Ovary (tissue), 9 donors: Measurements from ENCODE around the gene ZNF565. TPM values are rescaled to one million over a fixed set of nuclear protein-coding genes. Genes with fewer than 3 reads are reported as not detected.

Experiments used
- DNase-seq, 5 donors: peaks; one replicate each; pipeline ENCODE4 v3.0.0-alpha.2; 2019 to 2020
- H3K27ac ChIP-seq, 2 donors: fragments of 200-600 bp; one replicate each; pipeline versions ENCODE4 v1.5.1 to v1.8.0; 2019 to 2022
- H3K27me3 ChIP-seq: fragments of 200-600 bp; one replicate; pipeline ENCODE4 v1.8.0; 2022
- H3K36me3 ChIP-seq: fragments of 200-600 bp; sonication (generic); one replicate; pipeline ENCODE4 v1.5.1; 2019
- H3K4me1 ChIP-seq: one replicate; pipeline ENCODE4 v1.8.1; 2013; ENCODE audit warnings: mild to moderate bottlenecking, moderate library complexity; ENCODE audit not compliant: insufficient read depth
- H3K4me3 ChIP-seq: fragments of 200-600 bp; sonication (generic); one replicate; pipeline ENCODE4 v1.5.1; 2017
- H3K9me3 ChIP-seq, 2 donors: fragments of 200-600 bp in 1 of 2; sonication (generic) in 1 of 2; one replicate each; pipeline versions ENCODE4 v1.5.1 to v1.8.1; 2013 to 2019; ENCODE audit warnings: mild to moderate bottlenecking in 1 of 2, moderate library complexity in 1 of 2
- EP300 ChIP-seq: sonication (generic); formaldehyde crosslinking; IDR thresholded peaks from one replicate; pipeline ENCODE4 v1.6.1; 2017; ENCODE audit warnings: antibody characterized with exemption
- POLR2A ChIP-seq: fragments of 450-650 bp; IDR thresholded peaks from one replicate; pipeline ENCODE4 v1.6.1; 2017; ENCODE audit warnings: antibody characterized with exemption, mild to moderate bottlenecking, moderate library complexity
- WGBS, 3 donors: extraction: QIAGEN DNeasy Blood & Tissue Kit in 1 of 3; methylation state at CpG; one replicate each; pipeline versions ENCODE4 v1.1.5 to v1.1.7; 2013 to 2017; 5-methylcytosine and 5-hydroxymethylcytosine counted together
- intact Hi-C, 4 donors: fragments of 100-400 bp; cut with DNase I; formaldehyde crosslinking; loops; one replicate each; pipeline versions ENCODE4 v1.11.0 to v1.15.1; 2022 to 2023
- polyA plus RNA-seq, 2 donors: library from polyadenylated mRNA; stranded (reverse); fragments of 200-250 nt in 1 of 2; fragments of 350-450 nt in 1 of 2; fragmentation: Illumina TruSeq in 1 of 2; extraction: RNeasy Lipid Tissue Mini Kit (QIAGEN cat#74804) in 1 of 2; gene quantifications; one replicate each; pipeline ENCODE4 v1.2.3, GENCODE V29; 2013 to 2014
- total RNA-seq, 7 donors: library from RNA; depleted of rRNA in 2 of 7; stranded (reverse); fragments of >200 nt in 2 of 7; fragmentation: NEBNext Ultra II Directional in 3 of 7; extraction: Animal tissue kit (Norgen Biotek cat#: 25700) in 3 of 7; gene quantifications; one replicate each; pipeline versions ENCODE4 v1.1.0 to v1.2.4, GENCODE V29; 2016 to 2023
- TF ChIP-seq, protein P1 (sequence below), 3 donors: fragments of 450-650 bp in 2 of 3; fragments of 200-600 bp in 1 of 3; IDR thresholded peaks; one replicate each; pipeline versions ENCODE4 v1.5.1 to v1.8.0; 2016 to 2022; ENCODE audit warnings: antibody characterized with exemption in 3 of 3, mild to moderate bottlenecking in 1 of 3
- donor health status: DM: no; HTN: no; CAD: no; lungs with moderate emphysema.
- donor health status: DM: no; HTN: no; CAD: no.
- donor health status: Bipolar disorder and iron deficiency.
- donor health status: DM: yes; HTN: yes; CAD: no.
- donor health status: DM: no; HTN: no; CAD: no.
- donor health status: DM: yes; HTN: yes; CAD: no.

ZNF565 gene
- total and polyA plus RNA-seq, 9 donors, result 3.6 to 10.1 (median 7.5) TPM

DNA sequence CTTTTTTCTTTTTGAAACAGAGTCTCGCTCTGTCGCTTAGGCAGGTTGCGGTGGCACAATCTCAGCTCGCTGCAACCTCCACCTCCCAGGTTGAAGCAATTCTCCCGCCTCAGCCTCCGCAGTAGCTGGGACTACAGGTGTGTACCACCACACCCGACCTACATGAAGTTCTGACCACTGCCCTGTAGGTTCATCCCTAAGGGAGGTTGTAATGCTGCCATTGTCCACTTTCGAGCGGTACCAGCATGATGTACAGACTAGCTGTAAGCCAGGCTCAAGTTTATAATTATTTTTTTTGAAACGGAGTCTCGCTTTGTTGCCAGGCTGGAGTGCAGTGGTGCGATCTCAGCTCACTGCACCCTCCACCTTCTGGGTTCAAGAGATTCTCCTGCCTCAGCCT, 50.7 kb downstream of the ZNF565 start:
- TF ChIP-seq, protein P1, sequence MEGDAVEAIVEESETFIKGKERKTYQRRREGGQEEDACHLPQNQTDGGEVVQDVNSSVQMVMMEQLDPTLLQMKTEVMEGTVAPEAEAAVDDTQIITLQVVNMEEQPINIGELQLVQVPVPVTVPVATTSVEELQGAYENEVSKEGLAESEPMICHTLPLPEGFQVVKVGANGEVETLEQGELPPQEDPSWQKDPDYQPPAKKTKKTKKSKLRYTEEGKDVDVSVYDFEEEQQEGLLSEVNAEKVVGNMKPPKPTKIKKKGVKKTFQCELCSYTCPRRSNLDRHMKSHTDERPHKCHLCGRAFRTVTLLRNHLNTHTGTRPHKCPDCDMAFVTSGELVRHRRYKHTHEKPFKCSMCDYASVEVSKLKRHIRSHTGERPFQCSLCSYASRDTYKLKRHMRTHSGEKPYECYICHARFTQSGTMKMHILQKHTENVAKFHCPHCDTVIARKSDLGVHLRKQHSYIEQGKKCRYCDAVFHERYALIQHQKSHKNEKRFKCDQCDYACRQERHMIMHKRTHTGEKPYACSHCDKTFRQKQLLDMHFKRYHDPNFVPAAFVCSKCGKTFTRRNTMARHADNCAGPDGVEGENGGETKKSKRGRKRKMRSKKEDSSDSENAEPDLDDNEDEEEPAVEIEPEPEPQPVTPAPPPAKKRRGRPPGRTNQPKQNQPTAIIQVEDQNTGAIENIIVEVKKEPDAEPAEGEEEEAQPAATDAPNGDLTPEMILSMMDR (IDR thresholded peaks at IDR 0.05), result no peak
- TF ChIP-seq POLR2A (no peak), EP300 (no peak)
- DNase-seq, result no peak
- intact Hi-C loops, result loop anchor here in 1 of 4 donors (10.0 kb wide), 1 partner anchor 99 kb away; no protein-coding TSS in a partner anchor
- H3K4me3 ChIP-seq, result no peak overlapping the region
- no peaks in the 10 kb centered on the region for H3K36me3 ChIP-seq
- H3K27me3 ChIP-seq, result no peaks in the 10 kb centered on the region
- H3K9me3 ChIP-seq, result no peaks in the 10 kb centered on the region
- no peak overlapping the region for H3K27ac ChIP-seq
- 94 to 96% (median 96%) methylated on average over 12 of the region's 12 CpGs for WGBS, 3 donors
- H3K4me1 ChIP-seq, result no peaks in the 10 kb centered on the region

DNA sequence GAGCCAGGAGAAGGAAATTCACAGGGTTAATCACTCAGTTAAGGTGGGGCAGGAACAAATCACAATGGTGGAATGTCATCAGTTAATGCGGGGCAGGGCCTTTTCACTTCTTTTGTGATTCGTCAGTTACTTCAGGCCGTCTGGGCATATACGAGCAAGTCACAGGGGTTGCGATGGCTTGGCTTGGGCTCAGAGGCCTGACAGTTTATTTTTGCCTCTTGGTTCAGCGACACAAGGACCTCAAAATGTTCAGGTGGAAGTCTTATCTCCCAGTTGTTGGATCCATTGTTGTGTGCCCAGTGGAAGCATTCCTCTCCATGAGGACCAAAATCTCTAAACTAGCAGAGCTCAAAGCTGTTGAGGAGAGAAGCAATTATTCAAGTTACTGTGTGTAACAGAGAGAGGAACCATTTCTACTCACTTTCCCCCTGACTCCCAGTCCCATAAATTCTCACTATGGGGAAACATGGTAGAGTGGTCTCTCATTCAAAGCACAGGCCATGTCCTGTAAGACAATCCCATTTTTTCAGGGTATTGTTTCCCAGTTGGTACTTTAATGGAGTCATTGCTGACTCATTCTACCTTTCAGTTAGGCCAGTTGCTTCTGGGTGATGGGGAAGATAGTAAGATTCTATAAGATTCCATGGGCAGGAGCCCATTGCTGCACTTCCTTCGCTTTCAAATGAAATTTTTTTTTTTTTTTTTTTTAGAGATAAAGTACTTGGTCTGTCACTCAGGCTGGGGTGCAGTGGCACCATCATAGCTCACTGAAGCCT, 53.5 kb downstream of the ZNF565 start:
- WGBS, 3 donors, result 93 to 95% (median 95%) methylated on average over 7 of the region's 7 CpGs
- TF ChIP-seq EP300, result no peak
- no peak for TF ChIP-seq POLR2A
- TF ChIP-seq, protein P1 (IDR thresholded peaks at IDR 0.05), result no peak

DNA sequence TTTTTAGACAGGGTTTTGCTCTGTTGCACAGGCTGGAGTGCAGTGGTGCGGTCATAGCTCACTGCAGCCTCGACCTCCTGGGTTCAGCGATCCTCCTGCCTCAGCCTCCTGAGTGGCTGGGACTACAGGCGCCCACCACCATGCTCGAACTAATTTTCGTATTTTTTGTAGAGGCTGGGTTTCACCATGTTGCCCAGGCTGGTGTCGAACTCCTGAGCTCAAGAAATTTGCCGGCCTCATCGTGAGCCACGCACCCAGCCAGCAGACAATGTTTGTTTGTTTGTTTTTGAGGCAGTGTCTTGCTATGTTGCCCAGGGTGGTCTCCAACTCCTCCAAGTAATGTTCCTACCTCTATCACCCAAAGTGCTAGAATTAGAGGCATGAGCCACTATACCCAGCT, 61.3 kb downstream of the ZNF565 start:
- no peaks in the 10 kb centered on the region for H3K36me3 ChIP-seq
- no peak for DNase-seq
- TF ChIP-seq, protein P1 (IDR thresholded peaks at IDR 0.05), result no peak
- TF ChIP-seq EP300, result no peak
- no peak for TF ChIP-seq POLR2A
- no peaks in the 10 kb centered on the region for H3K9me3 ChIP-seq
- peaks cover 4% of the 10 kb centered on the region for H3K4me1 ChIP-seq
- intact Hi-C loops, result no loop called here
- peak overlapping the region; percentile 58 for H3K4me3 ChIP-seq
- H3K27ac ChIP-seq, result peak overlapping the region in 1 of 2 donors; percentile 93
- WGBS, 3 donors, result 73 to 85% (median 78%) methylated on average over 10 of the region's 10 CpGs
- H3K27me3 ChIP-seq, result no peaks in the 10 kb centered on the region

More for the DNA sequence above, 53.5 kb downstream of the ZNF565 start:
- Histone ChIP-seq H3K36me3 (no peaks in the 10 kb centered on the region), H3K27me3 (no peaks in the 10 kb centered on the region), H3K9me3 (no peaks in the 10 kb centered on the region), H3K4me1 (no peaks in the 10 kb centered on the region), H3K27ac (no peak overlapping the region), H3K4me3 (no peak overlapping the region)
- no peak for DNase-seq
- intact Hi-C loops, result loop anchor here in 1 of 4 donors (10.0 kb wide), 1 partner anchor 96 kb away; no protein-coding TSS in a partner anchor

DNA sequence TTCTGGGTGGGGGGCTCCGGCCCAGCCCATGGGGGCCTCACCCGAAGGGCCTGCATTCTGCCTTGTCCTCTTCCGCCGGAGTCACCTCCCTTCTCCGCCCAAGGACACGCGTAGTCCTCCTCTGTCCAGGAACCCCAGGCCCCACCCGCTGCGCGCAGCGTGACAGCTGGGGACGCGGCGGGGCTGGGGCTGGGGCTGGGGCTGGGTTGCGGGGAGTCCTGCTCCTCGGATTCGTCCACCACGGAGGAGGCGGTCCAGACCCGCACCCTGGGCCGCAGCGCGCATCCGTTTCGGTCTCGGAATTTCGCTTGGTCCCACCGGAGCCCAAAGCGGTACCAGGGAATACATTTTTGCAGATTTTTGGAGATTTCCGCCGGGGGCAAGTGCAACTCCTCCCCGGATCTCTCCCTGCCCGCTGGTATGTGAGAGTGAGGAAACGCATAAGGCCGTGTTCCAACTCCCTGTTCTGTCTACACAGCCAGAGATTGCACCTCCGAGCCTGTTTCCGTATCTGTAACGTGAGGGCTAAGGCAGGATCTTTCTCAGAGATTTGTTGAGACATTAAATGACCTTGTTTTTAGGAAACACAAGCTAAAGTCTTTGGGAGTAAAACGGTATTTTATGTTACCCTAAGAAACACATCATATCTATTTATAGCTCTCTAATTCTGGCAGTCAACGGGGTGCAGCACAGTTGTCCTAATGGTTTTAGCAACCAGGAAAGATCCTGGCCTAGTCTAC, 61.9 kb downstream of the ZNF565 start, which contains the start of gene COX7A1:
TSS of gene COX7A1 (minus strand) at position 96 of the 740 bp plus-strand sequence. CDS start at position 56, 40 bp downstream.
- peak within 1 kb of the TSS; percentile 58 for H3K4me3 ChIP-seq
- DNase-seq, result peak; percentile 68 to 79 (median 72)
- peak within 1 kb of the TSS; percentile 79 to 93 for H3K27ac ChIP-seq
- peaks cover 4% of the 10 kb centered on the region for H3K4me1 ChIP-seq
- H3K9me3 ChIP-seq, result no peaks in the 10 kb centered on the region
- intact Hi-C loops, result no loop called here
- TF ChIP-seq POLR2A (peak; percentile 44), EP300 (peak; percentile 6)
- TF ChIP-seq, protein P1 (IDR thresholded peaks at IDR 0.05), result no peak
- no peaks in the 10 kb centered on the region for H3K27me3 ChIP-seq
- WGBS, 3 donors, result 1 to 2% (median 1%) methylated on average over 33 to 40 of the region's 40 CpGs
- H3K36me3 ChIP-seq, result no peaks in the 10 kb centered on the region
